GM21390 (cell line): ENCODE results near the gene CNKSR1.

Experiments
- ATAC-seq: cut with Tn5 transposase; IDR thresholded peaks from one replicate; pipeline ENCODE4 v1.9.1; 2021; ENCODE audit not compliant: unreplicated experiment

Gene CNKSR1

GRCh38 chr1:26177182-26177684 is at the start of gene CNKSR1:
TSS of gene CNKSR1 (plus strand) at chr1:26177491. CDS start at chr1:26177548, 57 bp downstream.
- ATAC-seq = no peak

GRCh38 chr1:26129778-26130177 is 47.5 kb upstream of the CNKSR1 start:
- no peak for ATAC-seq

GRCh38 chr1:26130695-26131094 is 46.6 kb upstream of the CNKSR1 start:
- ATAC-seq = no peak

- no peak for ATAC-seq
These were observed 45.0 kb upstream of the CNKSR1 start for GRCh38 chr1:26132128-26132833.

- ATAC-seq = no peak
These were observed 44.5 kb upstream of the CNKSR1 start for GRCh38 chr1:26132834-26133167.

GRCh38 chr1:26134466-26134865 is 42.8 kb upstream of the CNKSR1 start:
- no peak for ATAC-seq

GRCh38 chr1:26138974-26139558 is 38.2 kb upstream of the CNKSR1 start:
- ATAC-seq = no peak

- ATAC-seq = no peak
These were observed 35.1 kb upstream of the CNKSR1 start for GRCh38 chr1:26142159-26142558.

- no peak for ATAC-seq
These were observed 32.0 kb upstream of the CNKSR1 start for GRCh38 chr1:26145041-26145959.

GRCh38 chr1:26145960-26146294 is 31.4 kb upstream of the CNKSR1 start:
- ATAC-seq = no peak

GRCh38 chr1:26148887-26149286 is 28.4 kb upstream of the CNKSR1 start:
- ATAC-seq = no peak

GRCh38 chr1:26153966-26154532 is 23.2 kb upstream of the CNKSR1 start:
- no peak for ATAC-seq

- ATAC-seq = no peak
These were observed 22.5 kb upstream of the CNKSR1 start for GRCh38 chr1:26154750-26155149.

- no peak for ATAC-seq
These were observed 21.7 kb upstream of the CNKSR1 start for GRCh38 chr1:26155370-26156284.

GRCh38 chr1:26156285-26157038 is 20.8 kb upstream of the CNKSR1 start:
- ATAC-seq = no peak

- ATAC-seq = no peak
These were observed 18.9 kb upstream of the CNKSR1 start for GRCh38 chr1:26158271-26158907.

- ATAC-seq = no peak
These were observed 18.2 kb upstream of the CNKSR1 start, which contains the start of gene FAM110D for GRCh38 chr1:26158908-26159742. TSS of gene FAM110D (plus strand) at chr1:26159079. CDS start at chr1:26161292, 2,213 bp downstream.

GRCh38 chr1:26159743-26160039 is 17.6 kb upstream of the CNKSR1 start:
- no peak for ATAC-seq
